Stimulated activated CD4-positive, alpha-beta T cell treated with anti-CD3 and anti-CD28 coated beads, Interleukin-15, amount 100 ng/mL, for 1 hour (primary cell): ENCODE data around the gene ATP23.

Source experiments
- DNase-seq, 2 donors: peaks; one replicate each; pipeline ENCODE4 v3.0.0-alpha.2; 2020; ENCODE audit warnings: low read depth in 1 of 2, low spot score in 1 of 2

Gene ATP23

GRCh38 chr12:57908511-57908910 is 32.9 kb upstream of the ATP23 start:
- no peak for DNase-seq

- no peak for DNase-seq
These were observed 32.3 kb upstream of the ATP23 start for GRCh38 chr12:57909056-57909455.

GRCh38 chr12:57909611-57910010 is 31.8 kb upstream of the ATP23 start:
- no peak for DNase-seq

- DNase-seq: no peak
These were observed 23.2 kb upstream of the ATP23 start for GRCh38 chr12:57918147-57918546.

- DNase-seq: no peak
These were observed 14.3 kb upstream of the ATP23 start for GRCh38 chr12:57927086-57927485.

- no peak for DNase-seq
These were observed 12.1 kb upstream of the ATP23 start for GRCh38 chr12:57929092-57929830.

GRCh38 chr12:57934819-57935218 is 6.5 kb upstream of the ATP23 start:
- no peak for DNase-seq

GRCh38 chr12:57935331-57935730 is 6.0 kb upstream of the ATP23 start:
- DNase-seq: no peak

- DNase-seq: peak; percentile 63 to 74
These were observed 5.4 kb upstream of the ATP23 start for GRCh38 chr12:57935839-57936512.

- DNase-seq: no peak
These were observed 4.9 kb upstream of the ATP23 start for GRCh38 chr12:57936513-57936883.

- no peak for DNase-seq
These were observed 2.1 kb upstream of the ATP23 start for GRCh38 chr12:57939291-57939690.

- DNase-seq: no peak
These were observed 1.1 kb upstream of the ATP23 start for GRCh38 chr12:57940052-57940914.

- DNase-seq: no peak
These were observed 527 bp upstream of the ATP23 start for GRCh38 chr12:57940915-57941164.

- DNase-seq: no peak
These were observed 2.2 kb downstream of the ATP23 start for GRCh38 chr12:57943438-57944080.

- DNase-seq: no peak
These were observed 3.1 kb downstream of the ATP23 start for GRCh38 chr12:57944313-57945023.

GRCh38 chr12:57952766-57953165 is 11.4 kb downstream of the ATP23 start:
- no peak for DNase-seq

- no peak for DNase-seq
These were observed 13.4 kb downstream of the ATP23 start for GRCh38 chr12:57954768-57955167.

GRCh38 chr12:57958061-57958657 is 16.8 kb downstream of the ATP23 start:
- no peak for DNase-seq

- DNase-seq: no peak
These were observed 23.1 kb downstream of the ATP23 start for GRCh38 chr12:57964421-57964820.

GRCh38 chr12:57965766-57966165 is 24.4 kb downstream of the ATP23 start:
- DNase-seq: no peak

- no peak for DNase-seq
These were observed 25.2 kb downstream of the ATP23 start for GRCh38 chr12:57966536-57966935.
